GM10847 (cell line): ENCODE data around the gene SLC2A13.

Experiments used
- POLR2A ChIP-seq: IDR thresholded peaks from 2 replicates; pipeline ENCODE4 v1.6.1; 2011; ENCODE audit not compliant: insufficient read length; ENCODE audit errors: extremely low read depth

The SLC2A13 gene

DNA sequence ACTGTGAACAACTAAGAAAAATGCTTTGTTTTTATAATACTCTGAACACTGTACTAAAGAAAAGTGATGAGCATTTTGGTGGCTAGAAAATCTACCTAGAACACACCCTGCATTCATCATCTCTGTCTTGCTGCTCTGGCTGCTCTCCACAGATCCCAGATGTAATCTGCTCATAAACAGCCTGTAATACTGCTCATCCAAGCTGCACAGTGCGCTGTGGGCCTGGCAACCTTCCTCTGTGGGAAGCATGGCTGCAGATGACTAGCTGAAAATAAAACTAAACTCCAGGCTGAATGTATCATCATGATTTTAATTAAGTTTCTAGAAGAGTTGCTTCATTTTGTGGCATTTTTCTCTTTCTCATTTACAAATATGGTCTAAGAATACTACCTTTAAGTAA lies 200.7 kb downstream of the SLC2A13 start:
- no peak for TF ChIP-seq POLR2A

GRCh38 chr12:39902821-39903220 lies 203.1 kb downstream of the SLC2A13 start:
- TF ChIP-seq POLR2A, result no peak

GRCh38 chr12:39897315-39897714 lies 208.6 kb downstream of the SLC2A13 start:
- no peak for TF ChIP-seq POLR2A

DNA sequence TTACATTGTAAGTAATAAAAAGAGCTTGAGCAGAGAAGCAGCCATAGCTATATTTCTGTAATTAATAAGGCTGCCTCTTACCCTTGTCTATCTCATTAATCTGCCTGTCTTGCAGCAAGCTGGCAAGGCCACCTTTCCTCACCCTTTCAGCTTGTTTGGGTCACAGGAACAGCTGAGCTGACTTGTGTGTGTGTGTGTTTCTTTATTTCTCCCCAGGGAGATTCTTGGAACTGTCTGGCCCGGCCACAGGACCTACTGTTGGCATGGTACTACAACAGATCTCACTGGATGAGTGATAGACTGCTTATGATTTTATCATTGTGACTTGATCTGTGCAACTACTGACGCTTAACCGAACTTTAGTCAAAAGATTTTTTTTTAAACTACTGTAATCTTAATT lies 213.7 kb downstream of the SLC2A13 start:
- TF ChIP-seq POLR2A, result no peak

- TF ChIP-seq POLR2A, result no peak
These were observed 218.0 kb downstream of the SLC2A13 start for GRCh38 chr12:39887856-39888255.

DNA sequence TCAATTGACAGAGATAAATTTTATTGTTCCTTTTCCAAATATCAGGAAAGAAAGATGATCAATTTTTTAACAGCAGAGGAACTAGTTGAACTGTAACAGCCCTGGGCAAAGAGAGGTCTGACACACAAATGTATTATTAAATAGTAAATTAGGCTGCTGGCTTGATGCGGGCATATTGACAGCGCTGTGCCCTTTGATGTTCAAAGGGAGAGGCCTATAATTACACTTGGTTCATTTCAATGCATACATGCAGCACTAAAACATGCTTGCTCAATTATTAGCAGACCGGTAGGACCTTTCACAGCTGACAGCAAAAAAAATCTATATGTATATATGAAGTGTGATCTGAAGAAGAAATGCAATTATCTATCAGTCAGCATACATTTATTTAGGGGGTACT lies 219.8 kb downstream of the SLC2A13 start:
- no peak for TF ChIP-seq POLR2A

- no peak for TF ChIP-seq POLR2A
These were observed 221.2 kb downstream of the SLC2A13 start for GRCh38 chr12:39884616-39885125.

DNA sequence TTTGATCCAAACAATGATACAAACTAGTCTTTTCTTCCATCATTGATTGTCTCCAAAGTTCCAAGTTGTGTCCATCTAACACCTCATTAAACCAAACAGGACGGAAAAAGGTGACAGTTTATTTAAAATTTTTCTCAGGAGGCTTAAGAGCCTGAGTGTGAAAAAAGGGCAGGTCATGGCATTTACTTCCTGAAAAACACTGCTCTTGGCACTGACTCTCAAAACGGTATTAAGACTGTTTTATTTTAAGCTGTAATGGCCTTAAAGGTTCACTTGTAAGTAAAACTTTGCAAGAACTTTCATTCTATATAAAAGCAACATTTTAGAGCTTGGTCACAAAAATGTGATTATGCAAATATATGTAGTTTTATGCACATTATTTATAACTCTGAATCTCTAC lies 222.5 kb downstream of the SLC2A13 start:
- no peak for TF ChIP-seq POLR2A

DNA sequence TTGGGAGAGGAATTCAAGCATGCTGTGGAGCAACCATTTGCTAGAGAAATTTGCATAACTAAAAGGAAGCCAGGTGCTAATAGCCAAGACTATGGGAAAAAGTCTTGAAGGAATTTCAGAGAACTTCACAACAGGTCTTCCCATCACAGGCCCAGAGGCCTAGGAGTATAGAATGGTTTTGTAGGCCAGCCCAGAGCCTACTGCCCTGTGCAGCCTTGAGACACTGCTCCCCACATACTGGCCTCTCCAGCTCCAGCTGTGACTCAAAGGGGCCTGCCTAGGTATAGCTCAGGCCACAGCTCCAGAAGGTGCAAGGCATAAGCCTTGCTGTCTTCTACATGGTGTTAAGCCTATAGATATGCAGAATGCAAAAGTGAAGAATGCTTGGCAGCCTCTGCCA lies 227.1 kb downstream of the SLC2A13 start:
- TF ChIP-seq POLR2A, result no peak

GRCh38 chr12:39875721-39876120 lies 230.2 kb downstream of the SLC2A13 start:
- TF ChIP-seq POLR2A, result no peak

DNA sequence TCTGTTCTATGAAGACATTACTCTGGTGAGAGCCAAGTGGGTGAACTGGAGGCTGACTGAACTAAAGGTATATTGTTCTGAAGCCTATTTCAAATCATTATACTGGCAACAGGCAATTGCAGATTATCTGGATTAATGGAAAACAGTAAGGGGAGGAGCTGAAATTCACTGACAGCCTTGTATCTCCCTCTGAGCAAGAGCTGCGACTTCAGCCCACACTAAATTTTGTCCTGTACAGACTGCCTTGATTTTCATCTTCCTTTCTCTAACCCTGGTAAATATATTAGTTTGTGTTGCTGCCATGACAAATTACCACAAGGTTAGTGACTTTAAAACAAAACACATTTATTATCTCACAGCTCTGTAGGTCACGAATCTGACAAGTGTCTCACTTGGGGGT lies 231.1 kb downstream of the SLC2A13 start:
- no peak for TF ChIP-seq POLR2A

DNA sequence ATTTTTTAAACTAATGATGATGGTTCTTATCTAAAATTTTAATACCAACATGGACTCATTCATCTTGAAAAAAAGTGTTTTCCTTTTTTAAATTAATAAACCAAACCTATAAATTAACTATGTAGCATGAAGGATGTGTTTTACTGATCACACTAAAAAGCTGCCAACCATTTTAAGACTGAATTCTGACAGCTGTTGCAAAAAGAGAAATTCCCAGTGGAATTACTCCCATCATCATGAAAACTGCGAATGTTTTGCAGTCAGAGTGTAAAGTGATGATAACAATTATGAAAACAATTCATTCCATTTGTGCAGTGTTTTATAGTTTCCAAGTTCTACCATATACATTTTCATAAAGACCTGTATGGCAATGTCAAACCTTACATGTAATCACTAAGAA lies 232.8 kb downstream of the SLC2A13 start:
- TF ChIP-seq POLR2A, result no peak

- no peak for TF ChIP-seq POLR2A
These were observed 233.5 kb downstream of the SLC2A13 start for GRCh38 chr12:39872425-39872824.

- TF ChIP-seq POLR2A, result no peak
These were observed 237.6 kb downstream of the SLC2A13 start for GRCh38 chr12:39868328-39868725.

DNA sequence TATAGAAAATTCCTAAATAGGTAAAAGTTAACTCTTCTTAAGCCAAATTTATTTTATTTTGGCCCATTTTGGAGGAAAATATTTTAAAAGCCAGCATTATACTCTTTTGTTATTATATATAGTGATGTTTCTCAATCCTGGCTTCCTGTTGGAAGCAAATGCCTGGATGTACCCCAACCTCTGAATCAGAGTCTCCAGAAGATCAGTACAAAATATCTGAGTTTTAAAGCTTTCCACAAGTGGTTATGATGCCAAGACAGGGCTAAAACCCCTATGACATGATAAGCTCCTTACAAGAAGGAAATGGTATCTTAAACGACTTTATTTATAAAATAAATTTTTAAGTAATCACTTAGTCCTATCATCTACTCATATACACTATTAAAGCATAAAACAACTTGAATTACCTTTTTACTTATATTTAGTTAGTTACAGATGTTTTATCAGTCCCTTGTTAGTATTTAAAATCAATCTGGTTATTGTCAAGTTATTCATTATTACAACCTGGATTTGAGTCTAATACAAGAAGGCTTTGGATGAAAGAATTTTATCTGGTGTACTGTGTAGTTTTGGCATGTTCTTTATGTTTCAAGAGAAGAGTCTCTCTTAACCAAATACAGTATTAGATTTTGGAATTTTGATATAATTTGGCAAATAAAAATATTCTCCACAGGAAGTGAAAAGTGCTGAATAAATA lies 238.1 kb downstream of the SLC2A13 start:
- TF ChIP-seq POLR2A, result no peak

DNA sequence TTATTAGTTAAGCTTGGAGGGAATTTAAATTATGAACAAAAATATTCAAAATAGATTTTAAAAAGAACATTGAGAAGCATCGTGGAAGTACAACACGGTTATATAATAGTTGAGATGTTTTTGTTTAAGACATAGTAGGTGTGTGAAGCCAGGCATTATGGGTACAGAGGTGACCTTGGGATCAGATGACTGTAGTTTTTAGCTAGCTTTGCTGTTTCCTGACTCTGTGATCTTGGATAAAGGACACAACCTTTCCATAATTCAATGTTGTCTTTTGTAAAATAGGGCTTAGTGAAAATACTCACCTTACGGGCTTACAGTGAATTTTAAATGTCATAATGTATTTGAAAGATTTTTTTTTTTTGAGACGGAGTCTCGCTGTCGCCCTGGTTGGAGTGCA lies 239.7 kb downstream of the SLC2A13 start:
- no peak for TF ChIP-seq POLR2A

DNA sequence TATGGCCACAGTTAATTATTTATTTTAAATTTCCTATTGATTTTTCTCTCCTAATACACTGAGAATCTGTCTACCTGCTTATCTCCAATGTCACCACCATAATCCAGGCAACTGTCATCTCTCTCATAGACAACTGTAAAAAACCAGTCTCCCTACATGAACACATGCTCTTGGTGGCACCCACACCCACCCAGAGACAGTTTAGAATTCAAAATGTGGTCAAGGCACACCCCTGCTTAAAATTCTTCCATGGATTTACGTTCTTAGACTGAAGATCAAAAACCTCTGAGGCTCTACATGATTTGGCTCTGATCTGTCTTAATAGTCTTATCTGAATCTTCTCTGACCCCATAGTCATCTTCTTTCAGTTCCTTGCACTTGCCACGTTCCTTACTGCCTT lies 245.2 kb downstream of the SLC2A13 start:
- no peak for TF ChIP-seq POLR2A

DNA sequence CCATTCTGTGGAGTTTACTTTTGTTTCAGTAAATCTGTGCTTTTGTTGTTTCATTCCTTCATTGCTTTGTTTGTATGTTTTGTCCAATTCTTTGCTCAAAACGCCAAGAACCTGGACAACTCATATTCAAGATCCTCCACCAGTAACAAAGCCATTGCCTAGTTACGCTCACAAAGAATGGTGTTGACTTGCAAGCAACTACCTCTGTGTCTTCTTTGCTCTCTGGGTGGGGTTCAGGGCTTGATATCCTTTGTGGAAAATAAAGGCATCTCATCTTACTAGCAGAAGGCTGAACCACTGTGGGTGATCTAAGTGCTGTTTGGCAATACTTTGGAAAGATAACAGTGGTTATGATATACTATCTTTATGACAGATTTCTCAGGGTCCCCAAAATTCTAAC lies 252.9 kb downstream of the SLC2A13 start:
- TF ChIP-seq POLR2A, result no peak

DNA sequence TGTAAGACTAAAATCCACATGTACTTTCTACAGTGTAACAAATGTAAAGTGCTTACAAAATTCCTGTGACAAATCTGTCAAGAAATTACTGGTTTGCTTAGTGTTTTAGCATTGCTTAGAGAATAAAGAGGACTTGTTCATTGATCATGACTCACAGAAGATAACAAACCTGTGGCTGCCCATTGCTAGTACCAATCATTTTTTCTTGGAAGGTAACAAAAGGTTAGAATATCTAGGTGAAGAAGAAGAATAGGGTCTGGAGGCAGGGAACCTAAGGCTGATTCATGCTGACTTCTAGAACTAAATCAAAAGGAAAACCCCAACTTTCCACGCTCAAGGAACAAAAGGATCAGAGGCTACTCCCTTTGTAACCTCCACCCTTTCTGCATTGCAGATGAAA lies 253.5 kb downstream of the SLC2A13 start:
- no peak for TF ChIP-seq POLR2A
